M059J (cell line): ENCODE results near the gene DMXL2. TPM values are rescaled to one million over a fixed set of nuclear protein-coding genes. Genes with fewer than 3 reads are reported as not detected.
"Not testable (repeated sequence)": the region's sequence is repeated elsewhere in the genome, so short reads cannot be mapped to it uniquely, and the experiment has no call there.

Experiments
- DNase-seq: peaks from one replicate; pipeline ENCODE4 v3.0.0-alpha.2; 2012; ENCODE audit warnings: low read depth
- total RNA-seq: library from RNA; depleted of rRNA; stranded (reverse); fragments of >200 nt; shearing (Covaris generic); gene quantifications from 2 replicates; pipeline ENCODE4 v1.2.3, GENCODE V29; 2014; rRNA removed

Gene DMXL2
- total RNA-seq: 12.6 and 14.7 TPM in 2 replicates

- DNase-seq: peak; percentile 81
Measured at GRCh38 chr15:51622604-51623370, at the start of gene DMXL2. Gene DMXL2 (minus strand): TSS chr15:51622771. CDS start chr15:51622545, 226 bp downstream.

- no peak for DNase-seq
Measured at GRCh38 chr15:51672155-51672687, 49.6 kb upstream of the DMXL2 start.

- no peak for DNase-seq
Measured at GRCh38 chr15:51669381-51669780, 46.8 kb upstream of the DMXL2 start.

- DNase-seq: no peak
Measured at GRCh38 chr15:51668446-51668845, 45.9 kb upstream of the DMXL2 start.

GRCh38 chr15:51667478-51667877 is 44.9 kb upstream of the DMXL2 start:
- DNase-seq: no peak

- no peak for DNase-seq
Measured at GRCh38 chr15:51661072-51661471, 38.5 kb upstream of the DMXL2 start.

GRCh38 chr15:51658664-51659063 is 36.1 kb upstream of the DMXL2 start:
- DNase-seq: no peak

- not testable (repeated sequence) for DNase-seq
Measured at GRCh38 chr15:51655401-51656057, 33.0 kb upstream of the DMXL2 start.

GRCh38 chr15:51652084-51652668 is 29.6 kb upstream of the DMXL2 start:
- no peak for DNase-seq

GRCh38 chr15:51649659-51650521 is 27.3 kb upstream of the DMXL2 start:
- peak; percentile 78 for DNase-seq

- DNase-seq: not testable (repeated sequence)
Measured at GRCh38 chr15:51648643-51649042, 26.1 kb upstream of the DMXL2 start.

GRCh38 chr15:51648101-51648500 is 25.5 kb upstream of the DMXL2 start:
- DNase-seq: not testable (repeated sequence)

- peak; percentile 86 for DNase-seq
Measured at GRCh38 chr15:51647128-51647562, 24.6 kb upstream of the DMXL2 start.

GRCh38 chr15:51642696-51643095 is 20.1 kb upstream of the DMXL2 start:
- DNase-seq: no peak

- DNase-seq: no peak
Measured at GRCh38 chr15:51641490-51642130, 19.0 kb upstream of the DMXL2 start.

- peak; percentile 24 for DNase-seq
Measured at GRCh38 chr15:51634591-51635198, 12.1 kb upstream of the DMXL2 start.

GRCh38 chr15:51629612-51630011 is 7.0 kb upstream of the DMXL2 start:
- no peak for DNase-seq

- peak; percentile 52 for DNase-seq
Measured at GRCh38 chr15:51625236-51625635, 2.7 kb upstream of the DMXL2 start.

GRCh38 chr15:51624022-51624421 is 1.5 kb upstream of the DMXL2 start:
- no peak for DNase-seq

- peak; percentile 32 for DNase-seq
Measured at GRCh38 chr15:51623386-51623938, 891 bp upstream of the DMXL2 start.
